ENCODE data around the gene ATP9B.

GRCh38 chr18:79314838-79315388 lies 245.7 kb downstream of the ATP9B start:
- no peak for TF ChIP-seq YY1 (IDR thresholded peaks at IDR 0.05; ENCODE audit: insufficient read depth, insufficient read length)
- TF ChIP-seq ZNF274 (IDR thresholded peaks at IDR 0.05; ENCODE audit: low read depth, low read length): no peak
